HG03457 (cell line): ENCODE results near the gene PLBD2.

Experiments
- ATAC-seq: cut with Tn5 transposase; IDR thresholded peaks from one replicate; pipeline ENCODE4 v1.9.1; 2021; ENCODE audit warnings: moderate number of reproducible peaks; ENCODE audit not compliant: unreplicated experiment

The PLBD2 gene

GRCh38 chr12:113368331-113368730, 9.9 kb downstream of the PLBD2 start:
- ATAC-seq, result no peak

DNA sequence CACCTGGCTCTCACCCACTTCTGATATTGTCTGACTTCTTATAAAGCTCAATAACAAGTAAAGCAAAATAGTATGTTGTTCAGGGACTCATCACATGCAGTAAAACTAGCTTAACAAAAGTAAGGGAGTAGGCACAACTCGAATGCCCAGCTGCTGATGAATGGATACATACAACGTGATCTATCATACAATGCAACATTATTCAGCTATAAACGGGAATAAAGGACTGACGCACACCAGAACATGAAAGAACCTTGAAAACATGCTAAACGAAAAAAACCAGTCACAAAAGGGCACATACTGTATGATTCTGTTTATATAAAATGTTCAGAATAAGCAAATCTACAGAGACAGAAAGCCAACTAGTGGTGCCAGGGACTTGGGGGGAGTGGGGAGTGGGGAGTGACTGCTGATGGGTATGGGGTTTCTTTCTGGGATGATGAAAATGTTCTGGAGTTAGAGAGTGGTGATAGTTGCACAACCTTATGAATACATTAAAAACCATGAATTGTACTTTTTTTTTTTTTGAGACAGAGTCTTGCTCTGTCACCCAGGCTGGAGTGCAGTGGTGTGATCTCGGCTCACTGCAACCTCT, 11.1 kb downstream of the PLBD2 start:
- no peak for ATAC-seq

- ATAC-seq, result no peak
These were observed 12.7 kb downstream of the PLBD2 start for GRCh38 chr12:113370923-113371682.

DNA sequence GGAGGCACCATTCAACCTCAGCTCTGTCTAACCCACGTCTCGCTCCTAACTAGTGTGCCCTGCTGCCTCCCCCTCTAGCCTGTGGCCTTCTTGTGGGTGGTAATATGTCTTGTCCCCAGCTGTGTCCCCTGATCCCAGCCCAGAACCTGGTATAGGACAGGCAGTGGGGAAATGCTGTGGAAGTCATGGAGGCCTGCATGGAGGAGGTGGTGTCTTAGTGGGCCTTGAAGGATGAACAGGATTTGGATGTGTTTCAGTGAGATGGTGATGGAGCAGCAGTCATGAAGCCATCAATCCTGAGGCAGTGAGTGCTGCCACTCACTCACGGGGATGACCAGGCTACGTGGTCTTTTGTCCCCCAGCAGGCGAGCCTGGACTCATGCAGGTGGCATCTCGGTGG, 13.4 kb downstream of the PLBD2 start:
- no peak for ATAC-seq

- no peak for ATAC-seq
These were observed 14.0 kb downstream of the PLBD2 start for GRCh38 chr12:113372371-113372770.

DNA sequence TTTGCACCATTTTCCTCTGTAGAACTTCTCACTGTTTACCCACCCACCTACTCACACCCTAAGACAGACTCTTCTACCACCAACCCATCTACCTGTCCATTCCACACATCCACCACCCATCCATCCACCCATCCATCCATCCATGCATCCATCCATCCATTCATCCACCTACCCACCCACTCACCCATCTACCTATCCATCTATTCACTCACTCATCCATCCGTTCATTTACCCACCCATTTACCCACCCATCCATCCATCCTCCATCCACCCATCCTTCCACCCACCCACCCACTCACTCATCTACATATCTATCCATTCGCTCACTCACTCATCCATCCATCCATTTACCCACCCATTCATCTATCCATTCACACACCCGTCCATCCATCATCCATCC, 15.1 kb downstream of the PLBD2 start:
- ATAC-seq, result no peak

DNA sequence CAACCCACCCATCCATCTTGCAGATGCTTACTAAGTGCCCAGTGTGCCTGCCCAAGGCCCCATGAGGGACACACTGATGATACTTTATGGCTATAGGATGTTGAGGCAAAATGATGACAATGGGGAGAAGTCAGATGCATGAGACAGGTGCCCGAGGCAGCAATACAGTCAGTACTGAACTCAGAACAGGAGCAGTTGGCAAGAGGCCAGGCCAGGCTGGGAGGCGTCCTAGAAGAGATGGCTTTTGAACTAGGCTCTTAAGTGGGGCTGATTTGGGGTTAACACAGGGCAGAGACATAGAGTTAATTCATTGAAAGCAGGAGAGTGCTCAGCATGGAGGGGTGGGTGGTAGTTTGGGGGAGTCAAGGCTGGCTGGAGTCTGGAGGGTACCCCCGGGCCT, 15.6 kb downstream of the PLBD2 start:
- no peak for ATAC-seq

GRCh38 chr12:113374823-113375428, 16.5 kb downstream of the PLBD2 start:
- ATAC-seq, result no peak

DNA sequence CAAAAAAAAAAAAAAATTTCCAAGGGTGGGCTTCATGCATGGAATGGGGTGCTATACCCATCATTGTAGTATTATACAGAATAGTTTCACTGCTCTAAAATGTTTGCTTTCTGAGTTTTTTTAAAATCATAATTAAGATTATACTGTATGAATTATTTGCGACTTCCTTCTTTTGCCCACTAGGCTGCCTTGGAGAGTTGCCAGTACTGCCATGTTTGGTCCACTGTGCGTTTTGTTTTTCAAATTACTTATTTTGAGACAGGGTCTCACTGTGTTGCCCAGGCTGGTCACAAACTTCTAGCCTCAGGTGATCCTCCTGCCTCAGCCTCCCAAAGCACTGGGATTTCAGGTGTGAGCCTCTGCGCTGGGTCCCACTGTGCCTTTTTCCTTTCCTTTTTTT, 19.9 kb downstream of the PLBD2 start:
- no peak for ATAC-seq

DNA sequence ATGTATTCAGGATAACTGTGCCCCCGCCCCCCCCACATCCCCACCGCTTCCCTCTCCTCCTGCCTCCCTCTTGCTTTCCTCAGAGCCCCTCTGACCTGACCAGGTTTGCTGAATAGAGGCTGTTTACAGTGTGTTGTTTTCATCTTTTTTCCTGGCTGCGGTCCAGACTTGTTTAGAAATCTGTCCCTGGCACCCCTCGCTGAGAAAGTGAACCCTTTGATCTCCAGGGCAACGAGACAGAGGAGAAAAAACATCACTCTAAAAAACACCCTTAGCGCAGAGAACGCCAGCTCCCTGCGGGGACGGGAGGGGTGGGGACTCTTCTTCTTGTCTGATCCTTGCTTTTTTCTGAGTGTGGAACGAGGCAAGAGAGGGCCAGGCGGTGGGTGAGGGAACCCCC, 22.8 kb downstream of the PLBD2 start:
- ATAC-seq, result no peak

DNA sequence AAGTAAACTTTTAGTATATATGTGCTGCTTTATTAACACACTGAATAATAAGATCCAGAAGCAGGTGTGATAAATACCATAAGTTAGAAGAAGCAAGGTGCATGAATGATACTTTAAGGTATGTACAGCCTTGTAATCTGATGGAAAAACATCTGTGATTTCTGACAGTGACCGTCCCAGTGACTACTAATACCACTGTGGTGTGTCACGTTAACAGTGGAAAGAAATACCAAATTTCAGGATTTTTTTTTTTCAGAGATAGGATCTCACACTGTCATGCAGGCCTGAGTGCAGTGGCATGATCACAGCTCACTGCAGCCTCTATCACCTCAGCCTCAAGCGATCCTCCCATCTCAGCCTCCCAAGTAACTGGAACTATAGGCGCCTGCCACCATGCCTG, 23.8 kb downstream of the PLBD2 start:
- ATAC-seq, result no peak

DNA sequence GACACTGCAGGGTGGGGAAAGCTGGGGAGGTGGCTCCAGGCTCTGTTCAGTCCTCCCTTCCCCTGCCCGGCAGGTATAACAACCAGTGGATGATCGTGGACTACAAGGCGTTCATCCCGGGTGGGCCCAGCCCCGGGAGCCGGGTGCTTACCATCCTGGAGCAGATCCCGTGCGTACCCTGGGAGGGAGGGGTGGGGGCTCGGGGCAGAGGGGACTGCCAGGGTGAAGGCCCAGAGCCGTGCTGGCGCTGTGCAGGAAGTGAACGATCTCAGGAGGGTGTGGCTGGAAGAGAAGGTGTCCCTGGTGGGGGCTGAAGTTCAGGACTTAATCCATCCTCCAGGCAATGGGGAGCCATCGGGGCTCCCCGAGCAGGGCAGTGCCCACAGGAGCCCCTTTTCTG, 26.4 kb downstream of the PLBD2 start:
- no peak for ATAC-seq

- ATAC-seq, result no peak
These were observed 27.0 kb downstream of the PLBD2 start for GRCh38 chr12:113385282-113385882.

GRCh38 chr12:113386866-113387566, 28.6 kb downstream of the PLBD2 start:
- no peak for ATAC-seq

DNA sequence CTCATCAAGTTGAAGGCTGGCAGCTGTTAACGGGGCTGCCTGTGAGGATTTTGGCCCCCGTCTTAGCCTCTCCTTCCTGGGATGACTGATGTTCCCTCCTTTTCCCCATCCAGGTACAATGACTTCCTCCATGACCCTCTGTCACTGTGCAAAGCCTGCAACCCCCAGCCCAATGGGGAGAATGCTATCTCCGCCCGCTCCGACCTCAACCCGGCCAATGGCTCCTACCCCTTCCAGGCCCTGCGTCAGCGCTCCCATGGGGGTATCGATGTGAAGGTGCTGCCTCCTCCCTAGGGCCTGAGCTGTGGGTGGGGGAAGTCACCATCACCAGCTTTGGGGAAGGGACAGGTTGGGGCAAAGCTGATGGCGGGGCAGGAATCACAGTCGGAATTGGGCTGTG, 29.2 kb downstream of the PLBD2 start:
- no peak for ATAC-seq

DNA sequence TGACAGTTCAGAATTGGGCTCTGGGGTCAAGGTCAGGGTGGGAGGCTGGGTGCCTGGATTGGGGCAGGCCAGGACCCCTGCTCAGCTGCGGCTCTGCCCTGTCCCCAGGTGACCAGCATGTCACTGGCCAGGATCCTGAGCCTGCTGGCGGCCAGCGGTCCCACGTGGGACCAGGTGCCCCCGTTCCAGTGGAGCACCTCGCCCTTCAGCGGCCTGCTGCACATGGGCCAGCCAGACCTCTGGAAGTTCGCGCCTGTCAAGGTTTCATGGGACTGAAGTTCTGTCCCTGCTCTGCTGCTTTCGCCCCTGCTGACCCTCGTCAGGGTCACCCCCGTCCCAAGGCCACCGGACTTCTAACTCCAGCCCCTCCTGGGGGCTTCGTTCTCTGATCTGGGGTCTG, 30.0 kb downstream of the PLBD2 start:
- ATAC-seq, result no peak

- no peak for ATAC-seq
These were observed 32.0 kb downstream of the PLBD2 start for GRCh38 chr12:113390064-113391043.

DNA sequence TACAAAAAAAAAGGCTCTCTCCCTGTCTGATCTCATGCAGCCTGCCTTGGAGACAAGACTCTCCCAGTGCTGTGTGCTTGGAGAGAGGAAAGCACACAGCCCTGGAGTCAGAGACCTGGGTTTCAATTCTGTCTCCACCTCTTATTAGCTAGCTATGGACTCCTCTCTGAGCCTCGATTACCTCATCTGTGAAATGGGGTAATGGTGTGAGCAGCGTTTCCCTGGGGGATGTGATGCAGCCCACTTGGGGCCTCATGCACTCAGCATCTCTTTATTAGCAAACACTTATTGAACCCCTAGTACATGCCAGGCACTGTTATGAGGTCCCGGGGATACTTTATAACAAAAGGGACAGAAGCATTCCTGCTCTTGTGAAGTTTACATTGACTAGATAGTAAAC, 32.8 kb downstream of the PLBD2 start:
- no peak for ATAC-seq

- no peak for ATAC-seq
These were observed 33.4 kb downstream of the PLBD2 start for GRCh38 chr12:113391650-113392337.

DNA sequence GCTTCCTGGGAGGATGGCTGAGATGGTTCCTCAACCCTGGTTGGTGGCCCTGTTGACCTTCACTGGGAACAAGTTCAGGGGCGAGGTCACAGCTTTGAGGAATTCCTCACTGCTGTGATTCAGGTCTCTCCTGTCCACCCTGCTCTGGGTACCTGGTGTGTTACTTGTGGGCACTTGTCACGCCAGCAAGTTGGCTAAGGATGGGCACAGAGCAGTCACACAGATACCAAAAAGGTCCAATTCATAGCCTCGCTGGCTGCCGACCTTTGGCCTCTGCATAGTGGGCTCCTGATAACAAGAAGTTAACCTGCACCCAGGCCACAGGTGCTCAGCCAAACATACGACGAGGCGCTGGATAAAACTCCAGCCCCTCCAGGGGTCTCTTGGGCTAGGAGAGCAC, 34.1 kb downstream of the PLBD2 start:
- ATAC-seq, result no peak
